Daoy (cell line): Measurements from ENCODE around the gene FHIP2A. TPM values are rescaled to one million over a fixed set of nuclear protein-coding genes. Genes with fewer than 3 reads are reported as not detected.
"Not testable (repeated sequence)": the region's sequence is repeated elsewhere in the genome, so short reads cannot be mapped to it uniquely, and the experiment has no call there.

Experiments used
- DNase-seq: peaks from one replicate; pipeline ENCODE4 v3.0.0-alpha.2; 2015; ENCODE audit warnings: low read depth
- total RNA-seq: library from RNA; depleted of rRNA; stranded (reverse); fragments of >200 nt; shearing (Covaris generic); gene quantifications from 2 replicates; pipeline ENCODE4 v1.2.3, GENCODE V29; 2014

FHIP2A gene
- total RNA-seq, 1 experiment from 2014 or later = 5.0 TPM

DNA sequence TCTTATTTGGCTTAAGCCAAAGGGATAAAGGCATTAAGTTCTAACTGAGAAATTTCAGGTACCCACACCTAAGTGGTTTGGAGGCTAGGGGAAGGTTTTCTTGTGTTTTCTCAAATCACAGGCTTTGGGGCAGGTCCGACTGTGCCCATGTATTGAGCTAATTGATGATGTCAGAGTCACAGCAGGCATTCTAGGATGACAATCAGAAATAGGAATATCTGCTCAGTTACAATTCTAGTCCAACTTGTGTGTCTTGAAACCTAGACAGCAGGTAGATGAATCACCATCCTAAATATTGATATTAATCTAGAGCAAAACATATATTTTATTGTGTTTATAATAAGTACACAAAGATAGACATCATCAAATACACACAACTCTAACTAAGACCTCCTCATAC is 2.3 kb upstream of the FHIP2A start:
- DNase-seq = no peak

DNA sequence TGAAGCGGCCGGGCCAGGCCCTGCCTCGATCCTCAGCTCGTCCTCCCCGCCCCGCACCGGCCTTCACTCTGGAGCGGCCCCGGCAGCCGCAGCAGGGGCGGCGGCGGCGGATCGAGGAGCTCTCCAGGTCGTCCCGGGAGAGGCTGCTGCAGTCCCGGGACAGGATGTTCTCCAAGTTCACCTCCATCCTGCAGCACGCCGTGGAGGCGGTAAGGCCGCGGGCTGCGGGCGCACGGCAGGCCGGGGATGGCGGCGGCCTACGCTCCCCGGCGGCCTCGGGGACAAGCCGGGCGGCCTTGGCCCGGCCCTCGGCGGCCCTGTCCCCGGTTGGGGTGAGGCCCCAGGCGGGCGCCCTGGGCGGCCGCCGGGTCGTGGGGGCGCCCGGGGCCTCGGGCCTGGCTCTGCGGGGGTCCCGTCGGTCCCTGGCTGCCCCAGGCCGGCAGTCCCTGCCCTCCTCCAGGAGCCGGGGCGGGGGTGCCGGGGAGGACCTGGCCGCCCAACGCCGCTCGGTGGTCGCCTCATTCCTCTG is 399 bp downstream of the FHIP2A start:
- peak; percentile 50 for DNase-seq

DNA sequence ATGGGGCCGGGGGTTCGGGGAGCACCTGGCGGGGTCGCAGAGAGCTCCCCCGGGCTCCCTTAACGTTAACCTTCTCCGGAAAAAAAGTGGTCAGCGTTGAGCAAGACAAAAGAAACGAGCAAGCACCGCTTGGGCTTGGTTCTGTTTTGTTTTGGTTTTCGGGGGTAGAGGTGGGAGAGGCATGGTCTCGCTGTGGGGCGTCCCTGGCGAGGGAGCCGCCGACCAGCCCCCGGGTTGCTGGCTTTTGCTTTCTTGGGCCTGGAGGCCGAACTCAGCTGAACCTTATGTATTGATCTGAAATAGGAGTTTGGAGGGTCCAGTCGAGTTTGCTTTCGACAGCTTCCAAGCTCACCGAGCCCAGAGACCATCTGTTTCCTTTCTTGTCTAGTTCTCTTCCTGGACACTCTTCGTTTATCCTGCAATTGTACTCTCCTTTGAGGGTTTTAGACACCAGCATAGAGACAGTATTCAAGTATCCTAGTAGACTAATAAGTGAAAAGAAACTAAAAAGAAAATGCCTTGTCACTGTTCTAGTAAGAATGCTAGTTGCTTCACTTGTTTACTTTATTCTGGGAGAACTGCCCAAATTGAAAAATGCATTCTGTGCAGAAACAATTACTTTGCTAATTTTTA is 980 bp downstream of the FHIP2A start:
- peak; percentile 36 for DNase-seq

DNA sequence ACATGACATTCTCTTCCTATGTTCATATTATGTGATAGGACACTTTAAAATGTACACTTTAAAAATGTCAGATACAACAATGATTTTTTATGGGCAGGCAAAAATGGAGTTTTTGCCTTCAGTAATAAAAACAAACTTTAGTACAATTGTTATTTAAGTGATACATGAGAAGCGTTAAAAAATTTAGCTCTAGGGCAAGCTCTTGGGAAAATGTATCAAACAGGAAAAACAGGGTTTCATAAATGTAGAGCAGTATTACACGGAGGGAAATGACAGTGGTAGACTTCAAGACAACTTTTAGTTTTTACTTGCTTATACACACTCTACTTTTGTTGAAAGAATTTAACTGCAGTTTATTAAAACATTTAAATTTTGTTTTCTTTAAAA is 1.5 kb downstream of the FHIP2A start:
- no peak for DNase-seq

DNA sequence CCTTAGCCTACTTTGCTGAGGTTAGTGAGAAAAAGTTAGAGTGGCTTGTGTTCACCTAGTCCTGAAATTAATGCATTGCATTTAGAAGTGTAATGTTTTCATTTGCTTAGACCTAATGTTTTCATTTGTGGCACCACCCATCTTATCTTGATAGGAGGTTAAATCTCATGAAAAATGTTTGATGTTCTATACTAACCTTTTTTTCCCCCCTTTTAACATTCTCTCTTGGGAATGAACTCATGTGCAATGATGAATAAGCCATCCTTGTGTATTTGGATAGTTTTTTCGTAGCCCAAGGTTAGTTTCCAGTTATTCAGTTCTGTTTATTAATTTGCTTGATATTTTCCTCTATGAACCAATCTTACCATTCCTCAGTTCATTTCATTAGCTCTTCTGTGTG is 2.8 kb downstream of the FHIP2A start:
- DNase-seq = no peak

DNA sequence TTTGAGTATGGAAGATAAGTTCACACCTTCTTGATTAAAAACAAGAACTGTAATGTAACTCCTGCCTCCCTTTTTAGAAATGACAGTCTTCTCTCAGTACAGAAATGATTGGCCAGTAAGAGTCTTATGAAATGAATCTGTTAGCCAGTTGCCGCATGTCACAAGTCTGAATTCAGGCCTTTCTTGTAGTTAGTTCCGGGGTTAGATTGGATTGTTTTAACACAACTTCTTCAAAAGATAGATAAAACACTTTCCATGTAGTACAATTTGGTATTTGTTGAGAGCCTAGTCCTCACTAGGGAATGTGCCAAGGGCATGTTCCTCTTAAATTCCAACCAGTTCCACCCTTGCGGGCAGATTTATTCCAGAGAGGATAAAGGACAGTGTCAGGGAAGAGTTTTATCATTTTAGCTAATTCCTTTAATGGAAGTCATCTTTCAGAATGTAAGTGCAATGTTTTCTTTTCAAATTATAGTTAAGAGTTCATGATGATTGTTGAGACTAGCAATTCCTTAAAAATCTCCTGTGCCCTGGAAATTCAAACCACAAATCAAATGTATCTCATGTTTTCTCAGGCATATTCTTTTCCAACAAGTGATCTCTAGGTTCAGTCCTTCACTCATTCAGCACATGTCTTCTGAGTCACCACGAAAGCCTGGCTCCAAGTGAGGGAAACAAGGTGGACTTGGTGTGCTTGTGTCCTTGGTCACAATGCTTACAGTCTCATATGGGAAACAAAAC is 4.1 kb downstream of the FHIP2A start:
- peak; percentile 73 for DNase-seq

DNA sequence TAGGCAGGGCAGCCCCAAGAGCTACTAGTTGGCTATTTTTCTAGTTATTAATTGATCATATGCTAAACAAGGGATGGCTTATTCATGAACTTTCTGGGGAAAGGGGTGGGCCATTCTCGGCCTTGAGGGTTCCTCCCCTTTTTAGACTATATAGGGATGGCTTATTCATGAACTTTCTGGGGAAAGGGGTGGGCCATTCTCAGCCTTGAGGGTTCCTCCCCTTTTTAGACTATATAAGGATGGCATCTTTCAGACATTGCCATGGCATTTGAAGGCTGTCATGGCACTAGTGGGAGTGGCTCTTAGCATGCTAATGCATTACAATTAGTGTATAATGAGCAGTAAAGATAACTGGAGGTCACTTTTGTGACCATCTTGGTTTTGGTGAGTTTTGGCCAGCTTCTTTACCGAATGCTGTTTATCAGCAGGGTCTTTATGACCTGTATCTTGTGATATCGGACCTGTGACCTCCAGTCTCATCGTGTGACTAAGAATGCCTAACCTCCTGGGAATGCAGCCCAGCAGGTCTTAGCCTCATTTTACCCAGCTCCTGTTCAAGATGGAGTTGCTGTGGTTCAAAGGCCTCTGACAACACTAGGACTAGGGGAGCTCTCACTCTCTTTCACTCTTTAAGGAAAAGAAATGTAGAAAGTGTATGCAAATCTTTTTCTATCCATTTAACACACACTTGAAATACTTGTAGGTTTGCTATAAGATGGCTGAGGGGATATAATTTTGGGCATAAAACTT is 7.8 kb downstream of the FHIP2A start:
- no peak for DNase-seq

DNA sequence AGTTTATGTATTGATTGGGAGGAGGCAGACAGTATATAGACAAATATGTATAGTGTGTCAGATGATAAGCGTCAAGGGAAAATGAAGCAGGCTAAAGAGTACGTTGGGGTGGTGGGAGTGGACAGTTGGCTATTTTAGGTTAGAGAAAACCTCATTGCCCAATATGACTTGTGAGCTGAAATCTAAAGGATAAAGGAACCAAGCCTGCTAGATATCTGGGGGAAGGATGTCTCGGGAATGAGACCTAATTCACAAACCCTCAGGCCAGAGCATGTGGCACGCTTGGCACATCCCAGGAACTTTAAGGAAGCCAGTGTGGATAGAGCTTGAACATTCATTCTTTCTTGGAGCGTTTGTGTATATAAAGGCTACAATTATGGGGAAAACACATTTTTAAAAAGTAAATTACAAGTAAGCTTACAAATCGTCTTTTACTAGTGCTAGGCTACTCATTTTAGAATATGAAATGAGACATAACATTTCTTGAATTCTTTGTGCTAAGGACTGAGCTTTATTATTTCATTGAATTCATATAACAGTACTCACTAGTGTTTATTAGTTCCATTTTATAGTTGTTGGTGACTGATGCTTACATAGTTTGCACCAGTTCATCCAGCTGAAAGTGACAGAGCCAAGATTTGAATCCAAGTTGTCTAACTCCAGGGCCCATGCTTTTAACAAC is 9.7 kb downstream of the FHIP2A start:
- DNase-seq = no peak

DNA sequence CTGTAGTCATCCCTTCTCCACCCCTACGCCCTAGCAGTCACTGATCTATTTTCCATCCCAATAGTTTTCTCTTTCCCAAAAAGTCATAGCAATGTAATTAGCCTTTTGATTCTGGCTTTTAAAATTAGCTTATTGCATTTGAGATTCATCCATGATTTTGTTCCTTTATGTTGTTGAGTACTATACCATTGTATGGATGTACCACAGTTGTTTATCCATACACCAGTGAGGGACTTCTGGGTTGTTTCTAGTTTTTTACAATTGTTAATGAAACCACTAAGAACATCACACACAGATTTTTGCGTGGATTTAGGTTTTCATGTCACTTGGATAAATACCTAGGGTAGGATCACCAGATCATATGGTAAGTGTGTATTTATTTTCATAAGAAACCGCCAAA is 16.1 kb downstream of the FHIP2A start:
- no peak for DNase-seq

DNA sequence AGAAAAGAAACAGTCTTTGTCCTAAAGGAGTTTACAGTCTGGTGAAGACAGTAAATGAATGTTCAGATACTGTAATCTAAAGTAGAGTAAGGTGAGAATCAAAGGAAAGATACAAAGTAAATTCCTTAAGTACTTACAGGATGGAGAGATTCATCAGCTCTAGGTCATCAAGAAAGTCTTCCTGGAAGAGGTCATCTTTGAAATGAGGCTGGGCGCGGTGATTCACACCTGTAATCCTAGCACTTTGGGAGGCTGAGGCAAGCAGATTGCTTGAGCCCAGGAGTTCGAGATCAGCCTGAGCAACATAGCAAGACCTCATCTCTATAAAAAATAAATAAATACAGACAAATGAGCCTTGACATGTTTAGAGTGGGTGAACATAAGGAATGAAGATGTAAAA is 18.3 kb downstream of the FHIP2A start:
- no peak for DNase-seq

DNA sequence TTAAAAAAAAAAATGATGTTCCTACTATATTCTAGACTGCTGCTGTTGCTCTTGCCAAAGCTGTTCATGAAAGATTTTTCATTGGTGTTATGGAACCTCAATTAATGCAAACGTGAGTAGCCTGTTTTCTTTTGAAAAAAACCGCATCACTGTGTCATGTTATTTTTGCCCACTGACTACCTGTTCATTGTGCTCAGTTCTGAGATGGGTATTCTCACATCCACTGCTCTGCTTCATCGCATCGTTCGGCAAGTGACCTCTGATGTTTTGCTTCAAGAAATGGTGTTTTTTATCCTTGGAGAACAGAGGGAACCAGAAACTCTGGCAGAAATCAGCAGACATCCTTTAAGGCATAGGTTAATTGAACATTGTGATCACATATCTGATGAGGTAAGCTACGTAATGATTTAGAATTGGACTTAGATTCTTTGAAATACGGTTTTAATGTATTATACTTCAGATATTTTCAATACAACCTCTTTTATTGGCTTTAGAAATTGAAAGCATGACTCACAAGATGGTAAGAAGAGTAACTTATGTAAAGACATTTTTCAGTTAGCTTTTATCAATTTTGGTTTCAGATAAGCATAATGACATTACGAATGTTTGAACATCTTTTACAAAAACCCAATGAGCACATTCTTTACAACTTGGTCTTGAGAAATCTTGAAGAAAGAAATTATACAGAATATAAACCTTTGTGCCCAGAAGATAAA is 24.6 kb downstream of the FHIP2A start:
- DNase-seq = no peak

DNA sequence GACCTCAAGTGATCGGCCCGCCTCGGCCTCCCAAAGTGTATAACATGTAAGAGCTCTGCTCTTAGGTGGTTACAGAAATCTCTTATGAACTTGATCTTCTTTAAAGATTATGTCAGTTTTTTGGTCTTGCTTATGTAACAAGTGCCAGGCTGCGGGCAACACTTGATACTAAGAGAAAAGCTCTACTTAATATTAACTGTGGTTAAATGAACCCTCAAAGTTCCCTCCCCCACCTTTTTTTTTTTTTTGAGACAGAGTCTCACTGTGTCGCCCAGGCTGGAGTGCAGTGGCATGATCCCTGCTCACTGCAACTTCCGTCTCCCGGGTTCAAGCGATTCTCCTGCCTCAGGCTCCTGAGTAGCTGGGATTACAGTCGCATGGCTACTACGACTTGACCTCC is 25.9 kb downstream of the FHIP2A start:
- DNase-seq = not testable (repeated sequence)

DNA sequence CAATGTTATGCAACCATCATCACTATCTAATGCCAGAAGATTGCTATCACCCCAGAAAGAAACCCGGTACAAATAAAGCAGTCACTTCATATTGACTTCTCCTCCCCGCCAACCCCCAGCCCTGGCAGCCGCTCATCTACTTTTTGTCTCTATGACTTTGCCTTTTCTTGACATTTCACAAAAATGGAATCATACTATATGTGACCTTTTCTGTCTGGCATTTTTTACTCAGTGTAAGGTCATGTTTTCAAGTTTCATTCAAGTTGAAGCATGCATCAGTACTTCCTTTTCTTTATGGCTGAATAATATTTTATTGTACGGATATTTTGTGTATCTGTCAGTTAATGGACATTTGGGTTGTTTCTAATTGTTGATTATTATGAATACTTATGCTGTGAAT is 28.1 kb downstream of the FHIP2A start:
- DNase-seq = no peak

DNA sequence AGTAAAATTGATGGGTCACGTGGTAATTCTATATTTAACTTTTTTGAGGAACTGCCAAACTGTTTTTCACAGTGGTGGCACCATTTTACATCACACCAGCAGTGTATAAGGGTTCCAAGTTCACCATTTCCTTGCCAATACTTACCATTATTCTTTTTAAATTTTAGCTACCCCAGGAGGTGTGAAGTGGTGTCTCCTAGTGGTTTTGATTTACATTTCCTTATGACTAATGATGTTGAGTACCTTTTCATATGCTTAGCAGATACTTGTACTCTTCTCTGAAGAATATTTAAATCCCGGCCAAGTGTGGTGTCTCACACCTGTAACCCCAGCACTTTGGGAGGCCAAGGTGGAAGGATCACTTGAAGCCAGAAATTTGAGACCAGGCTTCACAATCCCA is 28.5 kb downstream of the FHIP2A start:
- no peak for DNase-seq

DNA sequence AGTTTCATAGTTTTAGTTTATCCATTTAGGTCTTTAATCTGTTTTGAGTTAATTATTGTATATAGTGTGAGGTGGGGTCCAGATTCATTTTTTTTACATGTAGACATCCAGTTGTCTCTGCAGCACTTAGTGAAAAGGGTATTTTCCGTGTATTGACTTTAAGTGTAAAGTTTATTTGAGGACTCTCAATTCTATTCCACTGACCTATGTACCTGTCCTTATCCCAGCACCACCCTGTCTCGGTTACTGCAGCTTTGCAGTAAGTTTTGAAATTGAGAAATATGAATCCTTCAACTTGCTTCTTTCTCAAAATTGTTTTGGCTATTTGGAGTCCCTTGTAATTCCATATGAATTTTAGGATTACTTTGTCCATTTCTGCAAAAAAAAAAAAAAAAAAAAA is 29.8 kb downstream of the FHIP2A start:
- no peak for DNase-seq

DNA sequence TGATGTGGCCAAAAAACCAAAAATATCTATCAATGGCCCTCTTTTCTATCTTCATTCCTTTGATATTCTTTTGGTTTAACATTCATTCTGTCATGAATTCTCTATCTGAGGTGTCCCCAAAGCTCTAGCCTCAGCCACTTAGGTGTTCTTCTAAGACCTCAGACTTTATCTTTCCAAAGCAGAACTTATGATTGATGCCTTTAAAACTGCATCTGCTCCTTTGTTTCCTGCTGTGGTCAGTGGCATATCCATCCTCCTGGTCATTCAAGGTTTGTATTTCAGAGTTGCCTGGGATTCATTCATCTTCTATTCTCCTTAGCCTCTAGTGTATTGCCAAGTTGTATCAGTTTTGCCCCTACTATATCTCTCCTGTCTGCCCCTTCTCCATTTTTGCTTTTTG is 30.6 kb downstream of the FHIP2A start:
- DNase-seq = no peak

DNA sequence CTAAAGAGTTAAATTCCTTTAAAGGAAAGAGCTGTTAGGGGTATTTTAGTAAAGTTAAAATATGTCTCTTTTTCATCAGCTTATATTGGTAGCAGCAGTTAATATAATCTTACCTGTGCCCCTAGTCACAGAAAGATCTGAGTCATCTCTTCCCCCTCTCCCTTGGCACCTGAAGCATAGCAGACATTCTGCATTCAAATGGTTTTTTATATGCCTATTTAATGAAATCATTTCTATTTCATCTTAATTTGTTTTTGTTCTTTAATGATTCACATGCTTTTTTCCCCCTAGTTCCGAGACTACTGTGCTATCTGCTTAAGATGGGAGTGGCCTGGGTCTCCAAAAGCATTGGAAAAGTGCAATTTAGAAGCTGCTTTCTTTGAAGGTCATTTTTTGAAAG is 33.3 kb downstream of the FHIP2A start:
- no peak for DNase-seq

DNA sequence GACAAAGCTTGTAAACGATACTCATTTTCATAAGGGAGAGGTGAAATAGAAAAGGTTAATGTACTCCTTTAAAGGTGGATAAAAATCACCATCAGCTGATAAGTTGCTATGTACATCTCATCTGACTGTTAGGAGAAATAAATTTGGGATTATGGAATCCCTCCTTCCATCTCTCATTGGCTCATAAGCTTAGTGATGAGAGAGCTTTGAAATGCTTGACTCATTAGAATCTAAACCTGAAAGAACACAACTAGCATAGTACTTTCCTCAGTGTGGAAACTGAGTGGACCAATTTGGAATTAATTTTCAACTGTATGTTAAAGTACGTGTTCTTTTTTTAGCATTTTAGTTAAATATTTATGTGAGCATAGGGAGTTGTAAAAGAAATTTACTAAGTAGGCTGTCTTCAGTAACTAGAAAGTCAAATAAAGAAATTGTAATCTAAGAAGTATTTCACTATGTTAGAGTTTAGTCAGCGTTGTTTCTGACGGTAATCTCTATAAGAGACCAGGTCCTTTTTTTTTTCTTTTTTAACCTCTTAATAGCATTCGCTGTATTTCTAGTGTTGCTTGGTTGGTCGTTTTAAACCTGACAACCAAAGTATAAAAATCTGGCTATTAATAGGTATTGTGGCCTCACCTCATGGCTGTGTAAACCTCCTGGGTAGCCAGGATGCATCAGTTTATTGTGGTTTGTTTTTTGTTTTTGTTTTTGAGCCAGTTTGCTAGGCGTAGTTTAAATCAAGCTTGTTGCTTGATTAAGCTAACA is 34.4 kb downstream of the FHIP2A start:
- DNase-seq = no peak

DNA sequence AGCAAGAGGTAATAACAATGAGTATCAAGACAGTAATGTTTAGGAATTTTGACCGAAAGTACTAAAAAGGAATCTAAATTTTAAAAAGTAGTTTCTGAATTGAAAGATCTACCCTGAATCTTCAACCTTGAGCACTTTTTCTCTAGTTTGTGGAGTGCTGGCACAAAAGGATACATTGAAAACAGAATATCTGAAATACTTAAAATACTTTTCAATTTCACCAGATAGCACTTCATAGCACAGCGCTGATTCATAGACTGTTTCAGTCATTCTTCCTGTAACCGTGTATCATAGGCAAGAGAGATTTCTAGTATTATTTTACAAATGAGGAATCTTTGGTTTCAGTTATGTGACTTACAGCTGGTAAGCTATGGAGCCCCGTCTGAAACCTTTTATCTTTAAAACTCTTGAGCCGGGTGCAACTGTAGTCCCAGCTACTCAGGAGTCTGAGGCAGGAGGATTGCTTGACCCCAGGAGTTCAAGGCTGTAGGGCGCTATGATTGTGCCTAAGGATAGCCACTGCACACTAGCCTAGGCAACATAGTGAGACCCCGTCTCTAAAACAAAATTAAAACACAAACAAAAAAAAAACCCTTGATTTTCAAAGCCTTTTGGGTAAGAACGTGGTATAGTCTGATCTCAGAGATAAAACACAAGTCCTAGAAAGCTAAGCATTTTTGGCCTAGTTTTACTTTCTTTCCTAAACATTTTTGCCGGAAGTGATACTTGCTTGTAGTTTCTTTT is 35.1 kb downstream of the FHIP2A start:
- DNase-seq = peak; percentile 56

DNA sequence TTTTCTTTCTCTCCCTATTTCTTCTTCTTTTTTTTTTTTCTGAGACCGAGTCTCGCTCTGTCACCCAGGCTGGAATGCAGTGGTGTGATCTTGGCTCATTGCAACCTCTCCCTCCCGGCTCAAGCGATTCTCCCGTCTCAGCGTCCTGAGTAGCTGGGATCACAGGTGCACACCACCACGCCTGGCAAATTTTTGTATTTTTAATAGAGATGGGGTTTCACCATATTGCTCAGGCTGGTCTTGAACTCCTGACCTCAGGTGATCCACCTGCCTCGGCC is 35.6 kb downstream of the FHIP2A start:
- DNase-seq = not testable (repeated sequence)
